Hepatocyte (in vitro differentiated cells): Measurements from ENCODE around the gene SIGLEC9.

Source experiments
- EZH2 ChIP-seq: fragments of 200-600 bp; sonication (generic); IDR thresholded peaks from 2 replicates; pipeline ENCODE4 v1.6.1; 2016; ENCODE audit warnings: antibody characterized with exemption, mild to moderate bottlenecking, borderline replicate concordance
- TF ChIP-seq, protein P1 (sequence below): fragments of 200-600 bp; sonication (generic); IDR thresholded peaks from 2 replicates; pipeline ENCODE4 v1.5.1; 2016; ENCODE audit warnings: antibody characterized with exemption, mild to moderate bottlenecking; ENCODE audit not compliant: poor library complexity

DNA sequence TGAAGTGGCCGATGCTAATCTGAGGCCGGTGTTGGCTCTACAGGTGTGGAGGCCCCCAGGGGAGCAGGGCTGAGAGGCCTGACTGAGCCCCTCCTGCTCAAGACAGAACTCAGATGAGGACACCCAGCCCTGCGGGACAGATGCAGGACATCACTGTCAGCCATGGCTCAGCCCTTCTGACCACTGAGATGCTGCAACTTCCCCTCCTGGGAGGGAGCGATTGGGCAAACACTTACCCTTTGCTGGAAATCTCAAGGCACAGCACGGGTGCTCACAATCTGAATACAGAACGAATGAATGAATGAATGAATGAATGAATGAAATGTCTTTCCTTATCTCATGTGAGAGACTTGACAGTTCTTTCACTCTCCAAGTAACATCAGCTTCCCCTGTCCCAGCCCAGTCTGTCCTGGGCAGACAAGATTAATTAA, 13.9 kb downstream of the SIGLEC9 start:
- TF ChIP-seq, protein P1, sequence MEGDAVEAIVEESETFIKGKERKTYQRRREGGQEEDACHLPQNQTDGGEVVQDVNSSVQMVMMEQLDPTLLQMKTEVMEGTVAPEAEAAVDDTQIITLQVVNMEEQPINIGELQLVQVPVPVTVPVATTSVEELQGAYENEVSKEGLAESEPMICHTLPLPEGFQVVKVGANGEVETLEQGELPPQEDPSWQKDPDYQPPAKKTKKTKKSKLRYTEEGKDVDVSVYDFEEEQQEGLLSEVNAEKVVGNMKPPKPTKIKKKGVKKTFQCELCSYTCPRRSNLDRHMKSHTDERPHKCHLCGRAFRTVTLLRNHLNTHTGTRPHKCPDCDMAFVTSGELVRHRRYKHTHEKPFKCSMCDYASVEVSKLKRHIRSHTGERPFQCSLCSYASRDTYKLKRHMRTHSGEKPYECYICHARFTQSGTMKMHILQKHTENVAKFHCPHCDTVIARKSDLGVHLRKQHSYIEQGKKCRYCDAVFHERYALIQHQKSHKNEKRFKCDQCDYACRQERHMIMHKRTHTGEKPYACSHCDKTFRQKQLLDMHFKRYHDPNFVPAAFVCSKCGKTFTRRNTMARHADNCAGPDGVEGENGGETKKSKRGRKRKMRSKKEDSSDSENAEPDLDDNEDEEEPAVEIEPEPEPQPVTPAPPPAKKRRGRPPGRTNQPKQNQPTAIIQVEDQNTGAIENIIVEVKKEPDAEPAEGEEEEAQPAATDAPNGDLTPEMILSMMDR: no peak
- TF ChIP-seq EZH2: no peak
